HG02798 (cell line): ENCODE results near the gene PKD1L1.

Experiments
- ATAC-seq: cut with Tn5 transposase; IDR thresholded peaks from one replicate; pipeline ENCODE4 v1.9.1; 2021; ENCODE audit warnings: mild to moderate bottlenecking; ENCODE audit not compliant: unreplicated experiment, poor library complexity

The PKD1L1 gene

DNA sequence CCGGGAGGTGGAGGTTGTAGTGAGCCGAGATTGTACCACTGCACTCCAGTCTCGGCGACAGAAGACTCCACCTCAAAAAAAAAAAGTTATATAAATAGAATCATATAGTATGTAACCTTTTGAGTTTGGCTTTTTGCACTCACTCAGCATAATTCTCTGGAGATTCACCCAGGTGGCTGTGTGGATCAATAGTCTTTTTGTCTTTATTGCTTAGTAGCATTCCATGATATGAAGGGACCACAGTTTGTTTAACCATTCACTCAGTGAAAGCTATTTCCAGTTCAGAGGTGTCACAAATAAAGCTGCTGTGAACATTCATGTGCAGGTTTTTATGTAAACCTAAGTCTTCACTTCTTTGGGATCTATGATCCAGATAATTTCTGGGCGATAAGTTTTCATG, 167.7 kb downstream of the PKD1L1 start:
- ATAC-seq = no peak

DNA sequence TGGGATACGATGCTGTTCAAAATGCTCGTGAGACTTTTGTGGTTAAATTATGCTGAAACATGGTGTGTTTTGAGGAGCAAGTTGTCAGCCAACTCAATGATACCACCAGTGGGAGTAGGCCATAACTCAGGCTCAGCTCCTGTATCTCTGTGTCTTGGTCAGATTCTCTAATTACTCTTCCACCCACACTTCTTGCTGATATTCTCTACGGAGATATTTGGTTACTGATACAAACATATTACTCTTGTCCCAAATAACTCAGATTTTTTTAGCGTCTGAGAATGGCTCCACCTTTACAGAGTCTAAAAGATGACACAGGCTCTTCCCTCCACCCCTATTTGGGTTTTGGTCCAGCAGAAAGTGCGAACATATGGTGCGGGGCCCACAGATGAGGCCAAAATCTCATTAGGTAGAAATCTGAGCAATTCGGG, 168.9 kb downstream of the PKD1L1 start:
- no peak for ATAC-seq

DNA sequence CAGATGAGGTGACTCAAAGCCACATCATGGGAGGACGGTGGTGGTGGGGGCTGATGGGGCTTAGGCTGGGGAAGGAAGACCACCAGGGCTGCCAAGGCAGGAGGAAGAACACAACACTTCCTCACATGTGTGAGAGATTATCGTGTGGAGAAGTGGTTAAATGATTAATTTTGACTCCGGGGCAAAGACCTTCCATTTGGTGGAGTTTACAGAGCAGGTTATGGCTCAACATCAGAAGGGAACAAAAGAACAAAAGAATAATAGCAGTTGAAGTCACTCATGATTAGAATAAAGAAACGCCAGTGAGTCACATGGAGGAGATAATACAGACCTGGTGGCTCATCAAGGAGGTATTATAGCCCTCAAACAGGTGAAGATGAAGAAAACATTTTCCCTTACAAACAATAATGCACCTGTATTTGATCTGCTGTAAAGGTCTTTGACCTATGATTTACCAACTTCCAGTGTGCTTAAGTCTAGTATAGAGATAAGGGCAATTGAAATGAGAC, 170.1 kb downstream of the PKD1L1 start:
- ATAC-seq = no peak

DNA sequence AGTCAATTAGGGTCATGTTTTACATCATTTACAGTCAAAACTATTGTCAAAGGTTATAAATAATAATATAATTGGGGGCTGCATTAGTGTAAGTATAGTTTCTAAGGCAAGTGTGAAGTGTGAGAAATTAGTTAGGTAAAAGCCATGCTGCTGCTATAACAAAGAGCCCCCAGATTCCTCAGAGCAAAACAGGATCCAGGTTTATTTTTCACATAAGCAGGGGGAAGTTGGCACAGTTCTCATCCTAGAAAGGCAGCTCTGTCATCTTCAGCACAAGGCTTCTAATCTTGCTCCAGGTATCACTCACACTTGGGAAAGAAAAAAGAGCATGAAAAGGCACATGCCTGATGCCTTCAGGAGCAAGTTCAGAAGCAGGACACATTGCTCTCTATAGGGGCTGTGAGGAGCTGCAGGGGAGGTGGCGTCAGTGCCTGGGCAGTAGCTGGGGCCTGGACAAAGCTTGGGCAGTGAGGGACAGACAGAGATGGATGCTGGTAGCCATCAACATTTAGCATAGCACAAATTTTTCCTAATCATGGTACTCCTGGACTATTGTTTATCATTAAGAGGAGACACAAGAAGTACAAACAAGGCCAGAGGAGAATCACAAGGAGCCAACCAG, 170.6 kb downstream of the PKD1L1 start:
- ATAC-seq = no peak

DNA sequence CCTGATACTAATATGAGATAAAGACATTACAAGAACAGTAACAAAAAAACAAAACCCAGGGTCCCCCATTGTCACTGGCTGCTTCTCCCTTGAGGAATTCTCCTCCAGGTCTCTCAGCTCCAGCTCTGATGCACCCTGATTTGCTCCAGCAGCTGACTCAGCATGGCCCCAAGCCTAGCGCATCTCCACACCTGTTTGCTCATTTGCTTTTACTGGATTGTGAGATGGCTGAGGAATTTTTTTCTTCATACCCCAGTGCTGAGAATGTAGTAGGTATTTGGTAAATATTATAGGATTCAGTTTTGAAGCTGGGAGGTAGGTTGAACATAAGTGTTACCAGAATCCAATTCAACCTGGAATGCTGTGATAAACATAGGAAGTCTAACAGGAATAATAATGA, 171.9 kb downstream of the PKD1L1 start:
- ATAC-seq = no peak

DNA sequence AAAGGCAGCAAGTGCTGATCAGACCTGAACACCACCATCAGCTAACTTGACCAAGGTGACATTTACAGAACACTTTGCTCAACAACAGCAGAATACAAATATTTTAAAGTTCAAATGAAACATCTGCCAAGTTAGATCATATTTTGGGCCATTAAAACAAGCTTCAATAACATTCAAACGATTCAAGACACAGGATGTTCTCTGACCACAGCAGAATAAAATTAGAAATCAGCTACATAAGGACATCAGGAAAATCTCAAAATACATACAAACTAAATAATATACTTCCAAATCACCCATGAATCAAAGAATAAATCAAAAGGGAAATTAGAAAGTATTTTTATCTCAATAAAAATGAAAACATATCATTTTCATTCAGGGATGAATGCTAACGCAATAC, 173.0 kb downstream of the PKD1L1 start:
- no peak for ATAC-seq

DNA sequence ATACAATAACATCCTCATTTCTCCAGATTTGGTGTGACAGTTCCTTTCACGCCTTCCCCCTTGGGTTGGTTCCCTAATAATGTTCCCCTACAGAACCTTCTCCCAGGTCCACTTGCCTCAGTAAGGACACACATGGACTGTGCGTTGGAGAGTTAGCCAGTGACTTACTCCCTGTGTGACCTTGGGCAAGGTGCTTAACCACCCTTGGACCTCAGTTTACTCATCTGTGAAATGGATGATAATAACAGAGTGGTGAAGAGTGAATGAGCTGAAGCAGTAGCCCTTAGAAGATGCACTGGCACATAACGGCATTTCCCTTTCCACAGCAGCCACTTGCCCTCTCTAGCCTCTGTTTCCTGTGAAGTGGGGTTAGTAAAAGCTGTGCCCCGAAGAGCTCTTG, 175.8 kb downstream of the PKD1L1 start:
- no peak for ATAC-seq

DNA sequence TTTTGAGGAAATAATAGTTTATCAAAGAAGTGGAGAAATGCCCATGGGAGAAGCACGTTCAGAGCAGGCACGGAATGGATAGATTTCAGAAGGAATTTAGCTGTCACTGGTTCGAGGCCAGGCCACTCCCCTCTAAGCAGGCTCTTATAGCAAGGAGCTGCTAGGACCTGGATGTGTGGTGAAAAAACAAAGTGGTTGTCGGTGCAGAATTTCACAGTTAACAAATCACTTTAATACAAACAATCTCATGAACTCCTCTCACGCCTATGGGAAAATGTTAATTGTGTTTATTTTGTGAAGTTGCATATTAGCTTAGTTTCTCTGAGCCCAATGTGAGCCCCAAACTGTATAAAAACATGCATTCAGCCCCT, 176.3 kb downstream of the PKD1L1 start:
- no peak for ATAC-seq

DNA sequence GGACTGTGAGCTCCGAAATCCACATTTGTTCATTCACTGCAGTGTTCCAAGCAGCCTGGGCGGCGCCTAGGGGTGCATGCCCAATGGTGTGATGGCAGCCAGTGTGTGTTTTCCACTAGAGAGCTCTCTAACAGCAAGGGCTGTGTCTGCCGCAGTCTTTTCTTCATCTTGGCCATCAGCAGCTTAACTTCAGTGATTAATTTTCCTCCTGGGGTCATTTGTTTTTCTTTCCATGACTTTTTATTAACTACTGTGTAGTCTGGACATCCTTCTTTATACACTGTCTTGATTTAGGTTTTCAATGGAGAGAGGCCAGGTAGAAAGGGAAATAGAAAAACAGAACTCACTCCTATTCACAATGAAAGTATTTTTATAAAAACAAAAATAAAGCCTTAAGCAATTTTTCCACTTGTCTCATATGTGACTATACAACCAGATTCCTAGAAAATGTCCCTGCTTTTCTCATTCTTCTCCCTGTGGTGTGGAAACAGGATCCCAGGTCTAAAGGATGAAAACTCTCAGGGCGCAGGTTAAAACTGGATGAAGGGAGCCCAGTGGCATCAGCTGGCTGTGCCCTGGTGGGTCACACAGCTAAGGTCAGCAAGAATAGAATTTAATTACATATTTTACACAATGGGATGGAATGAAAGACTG, 176.8 kb downstream of the PKD1L1 start:
- no peak for ATAC-seq

DNA sequence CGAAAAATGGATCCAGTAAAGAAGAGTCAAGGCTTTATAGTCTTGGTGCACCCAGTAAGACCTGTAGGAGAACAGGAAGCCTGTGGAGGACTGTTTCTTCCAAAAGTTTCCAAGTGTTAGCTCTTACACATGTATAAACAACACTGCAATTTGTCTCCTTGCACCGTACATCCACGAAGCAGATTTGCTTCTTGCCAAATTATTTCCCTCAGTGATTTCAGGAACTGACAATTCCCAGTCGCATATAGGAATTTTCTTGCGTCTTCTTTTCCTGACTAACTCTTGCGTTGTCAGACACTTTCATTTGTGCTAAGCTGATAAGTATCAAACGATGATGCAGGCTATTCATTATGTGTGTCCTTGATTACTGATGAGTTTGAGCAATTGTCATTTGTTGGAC, 182.1 kb downstream of the PKD1L1 start:
- ATAC-seq = no peak

DNA sequence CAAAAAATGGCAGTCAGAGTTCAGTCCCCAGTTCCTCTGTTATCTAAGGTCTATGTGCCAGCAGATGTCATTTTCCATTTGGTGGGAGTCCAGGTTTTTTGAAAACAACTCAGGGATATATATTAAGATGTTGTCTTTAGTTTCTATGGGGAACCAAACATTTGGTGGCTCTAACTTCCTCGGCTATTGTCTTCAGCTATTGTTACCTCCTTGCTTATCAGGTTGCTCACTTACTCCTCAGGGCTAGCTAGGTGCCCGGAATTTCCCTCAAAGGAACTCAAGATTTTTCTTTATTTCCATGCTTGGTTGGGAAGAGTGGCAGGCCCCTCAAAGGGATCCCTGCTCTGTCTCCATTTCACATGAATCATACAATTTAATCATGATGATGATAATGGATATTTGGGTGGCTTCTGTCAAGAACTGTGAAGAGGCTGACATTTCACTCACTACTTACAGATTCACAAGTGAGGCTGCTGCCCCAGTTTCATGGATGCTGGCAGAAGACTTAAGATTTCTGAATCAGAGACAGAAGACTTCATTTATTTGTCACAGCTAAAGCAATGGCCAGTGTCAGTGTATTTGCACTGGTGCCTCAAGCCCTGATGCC, 182.8 kb downstream of the PKD1L1 start:
- no peak for ATAC-seq

DNA sequence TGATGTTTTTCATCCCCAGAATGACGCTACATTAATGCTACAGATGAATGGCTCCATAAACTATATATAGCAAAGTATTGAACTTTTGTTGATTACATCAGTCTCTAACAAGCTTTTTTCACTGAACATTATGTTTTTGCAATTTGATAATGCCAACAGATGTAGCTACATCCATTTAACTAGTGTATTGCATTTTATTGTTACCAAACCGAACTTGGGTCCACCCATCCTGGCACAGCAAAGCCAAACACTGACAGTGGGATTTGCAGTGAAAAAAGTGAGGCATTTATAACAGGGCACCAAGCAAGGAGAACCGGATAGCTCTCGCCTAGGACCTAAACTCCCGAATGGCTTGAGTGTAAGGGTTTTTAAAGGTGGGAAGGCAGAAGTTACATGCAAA, 183.5 kb downstream of the PKD1L1 start:
- ATAC-seq = no peak

DNA sequence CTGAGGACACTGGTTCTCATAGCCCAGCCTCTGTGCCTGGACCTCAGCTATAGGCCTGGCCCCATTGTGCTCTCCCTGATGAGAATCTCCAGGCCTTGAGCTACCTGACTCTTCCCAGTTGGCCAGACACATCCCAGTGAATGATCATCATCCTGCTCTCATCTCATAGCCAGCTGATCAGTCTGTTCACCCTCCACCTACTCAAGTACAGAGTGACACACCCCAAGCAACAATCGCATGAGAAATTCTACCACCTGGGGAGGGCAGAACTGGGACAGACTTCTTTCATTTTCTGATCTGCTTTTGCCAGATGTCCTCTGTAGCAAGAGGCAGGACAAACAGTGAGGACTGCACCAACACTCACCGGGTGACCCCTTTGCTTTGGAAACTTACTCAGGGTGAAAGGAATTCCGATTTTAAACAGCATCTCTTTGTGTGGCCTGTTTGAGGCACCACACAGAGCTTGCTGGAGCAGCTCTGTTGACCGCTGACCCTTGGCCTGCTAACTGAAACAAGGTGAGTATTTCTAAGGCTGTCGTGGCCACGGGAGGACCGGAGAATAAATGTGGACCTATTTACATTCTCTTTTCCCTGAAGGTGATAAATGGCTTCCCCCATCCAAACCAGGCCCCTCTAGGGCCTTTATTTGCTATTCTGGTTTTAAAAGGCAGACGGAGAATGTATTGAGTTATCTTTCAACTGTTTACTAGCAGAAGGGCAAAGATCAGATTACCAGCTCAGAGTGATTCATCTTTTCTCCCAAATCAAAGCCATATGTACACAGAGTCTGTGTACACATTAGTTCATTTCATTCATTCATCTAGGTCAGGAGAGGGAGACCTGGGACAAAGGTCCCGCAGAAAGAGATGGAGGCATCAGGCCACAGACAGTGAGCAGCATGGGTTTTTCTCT, 184.9 kb downstream of the PKD1L1 start:
- ATAC-seq = no peak

DNA sequence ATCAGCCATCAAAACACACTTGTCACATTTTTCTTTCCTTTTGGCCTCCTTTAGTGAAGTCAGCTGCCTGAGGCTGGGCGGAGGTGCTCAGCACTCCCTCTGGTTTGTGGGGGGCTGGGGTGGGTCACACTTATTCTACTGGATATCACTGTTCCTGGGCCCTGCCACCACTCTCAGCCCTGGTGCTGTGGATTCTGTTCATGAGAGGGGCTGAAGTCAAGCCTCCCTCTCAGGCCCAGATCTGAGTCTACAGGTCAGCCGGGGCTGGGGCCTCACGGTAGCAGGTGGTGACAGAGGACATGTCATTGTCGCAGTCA, 185.6 kb downstream of the PKD1L1 start:
- no peak for ATAC-seq

DNA sequence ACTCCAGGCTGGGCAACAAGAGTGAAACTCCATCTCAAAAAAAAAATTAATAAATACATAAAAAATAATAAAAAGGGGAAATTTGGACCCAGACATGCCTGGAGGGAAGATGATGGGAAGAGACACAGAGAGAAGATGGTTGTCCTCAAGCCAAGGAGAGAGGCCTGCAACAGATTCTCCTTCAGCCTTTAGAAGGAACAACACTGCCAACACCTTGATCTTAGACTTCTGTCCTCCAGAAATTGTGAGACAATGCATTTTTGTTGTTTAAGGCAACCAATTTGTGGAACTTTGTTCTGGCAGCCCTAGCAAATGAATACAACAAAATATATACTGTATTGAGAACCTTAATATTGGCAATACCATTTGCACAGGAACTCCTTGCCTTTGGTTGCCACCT, 186.1 kb downstream of the PKD1L1 start:
- ATAC-seq = no peak

DNA sequence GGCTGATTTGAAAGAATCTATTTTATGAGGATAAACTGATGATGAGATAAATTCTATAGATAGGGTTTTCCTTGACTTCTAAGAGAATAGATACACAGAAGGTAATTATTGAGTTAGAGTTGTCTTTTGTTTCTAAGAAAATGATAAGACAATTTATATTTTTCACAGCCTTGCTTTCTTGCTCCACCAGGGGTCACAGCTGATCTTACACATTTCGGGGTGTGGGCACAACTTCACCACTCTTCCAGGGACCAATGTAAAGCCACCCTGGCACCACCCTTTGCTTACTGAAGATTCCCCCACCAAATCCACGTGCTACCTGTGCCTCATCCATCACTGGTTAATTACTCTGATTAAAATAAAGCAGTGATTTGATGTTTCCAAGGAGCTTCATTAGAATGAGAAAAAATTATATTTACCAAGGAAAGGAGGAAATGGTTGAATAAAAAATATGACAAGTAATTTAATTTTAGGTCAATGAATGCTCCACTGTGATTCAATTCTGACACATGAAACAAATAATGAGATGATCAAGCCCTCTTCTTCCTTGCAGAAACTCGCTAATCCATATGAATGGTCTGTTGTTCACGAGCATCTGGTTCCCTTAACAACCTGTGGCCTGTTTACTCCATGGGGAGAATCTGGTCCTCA, 189.1 kb downstream of the PKD1L1 start:
- ATAC-seq = no peak

DNA sequence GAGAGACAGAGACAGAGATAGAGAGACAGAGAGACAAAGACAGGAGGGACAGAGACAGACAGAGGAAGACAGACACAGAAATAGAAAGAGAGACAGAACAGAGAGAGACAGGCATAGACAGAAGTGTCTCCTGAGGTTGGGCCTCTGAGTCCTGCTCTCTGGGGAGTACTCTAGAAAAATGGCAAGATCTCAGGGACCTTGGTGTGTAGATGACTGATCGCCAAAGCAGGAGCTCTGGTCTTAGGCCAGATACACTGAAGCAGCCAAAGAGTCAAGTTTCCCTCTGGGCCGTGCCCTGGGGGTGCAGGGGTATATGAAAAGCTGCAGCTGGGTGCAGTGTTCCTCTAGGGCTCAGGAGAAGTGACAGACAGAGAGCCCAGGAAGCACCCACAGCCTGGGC, 189.7 kb downstream of the PKD1L1 start:
- no peak for ATAC-seq

DNA sequence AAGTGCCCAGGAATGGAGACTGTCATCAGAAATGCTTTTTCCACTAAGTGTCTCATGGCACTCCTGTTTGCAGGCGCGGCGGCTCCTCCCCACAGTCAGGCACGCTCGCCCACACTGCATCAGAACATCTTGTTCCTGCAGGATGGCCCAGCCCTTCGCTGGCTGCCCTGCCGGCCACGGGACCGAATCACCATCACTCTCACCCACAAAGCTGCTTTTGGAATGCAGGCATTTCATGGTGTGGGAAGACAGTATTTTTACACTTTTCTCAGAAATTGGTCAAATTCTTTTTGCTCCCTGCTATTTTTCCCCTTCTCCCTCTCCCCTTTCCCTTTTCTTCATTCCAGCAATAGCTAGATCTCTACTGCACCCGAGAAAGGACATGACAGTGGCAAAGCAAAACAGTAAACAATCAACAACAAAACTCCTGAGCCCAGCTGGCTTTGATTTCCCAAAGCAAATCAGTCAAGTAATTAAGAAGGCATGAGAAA, 190.3 kb downstream of the PKD1L1 start:
- no peak for ATAC-seq

DNA sequence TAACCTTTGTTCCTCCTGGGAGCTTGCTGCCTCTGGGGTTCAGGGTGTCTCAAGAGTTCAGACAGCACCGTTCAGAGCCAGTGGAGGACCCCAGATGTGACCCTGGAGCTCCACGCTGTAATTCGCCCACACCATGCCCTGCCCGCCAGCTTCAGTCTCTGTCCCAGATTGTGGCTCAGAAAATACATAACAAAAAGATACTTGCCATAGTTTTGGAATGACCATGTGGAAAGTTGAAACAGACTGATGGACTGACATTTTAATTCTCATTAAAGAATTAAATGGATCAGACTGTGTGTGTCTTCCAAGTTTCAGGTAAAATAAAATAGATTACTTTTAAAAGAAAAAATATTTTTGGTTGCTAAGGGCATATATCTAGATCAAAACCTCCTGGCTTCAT, 191.6 kb downstream of the PKD1L1 start:
- no peak for ATAC-seq

DNA sequence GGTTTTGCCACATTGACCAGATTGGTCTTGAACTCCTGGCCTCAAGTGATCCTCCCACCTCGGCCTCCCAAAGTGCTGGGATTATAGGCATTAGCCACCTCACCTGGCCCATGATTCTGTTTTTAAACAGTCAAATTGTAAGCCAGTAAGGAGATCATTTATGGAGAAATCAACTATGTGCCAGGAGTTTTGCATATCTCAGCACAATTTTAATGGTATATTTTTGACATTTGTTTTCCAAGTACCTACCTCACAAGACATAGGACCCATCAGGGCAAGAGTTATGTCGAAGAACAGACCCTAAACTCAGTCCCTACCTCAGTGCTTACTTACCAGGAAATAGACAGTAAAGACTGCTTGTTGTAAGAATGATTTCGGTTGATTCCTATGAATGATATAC, 193.0 kb downstream of the PKD1L1 start:
- ATAC-seq = no peak
